HepG2 (cell line): ENCODE measurements around the gene MTHFD2L. TPM values are rescaled to one million over a fixed set of nuclear protein-coding genes. Genes with fewer than 3 reads are reported as not detected.

Experiments used
- BCLAF1 ChIP-seq: fragments of 450-650 bp; IDR thresholded peaks from 2 replicates; pipeline ENCODE4 v1.6.1; 2017; ENCODE audit warnings: mild to moderate bottlenecking
- DRAP1 ChIP-seq: IDR thresholded peaks from 2 replicates; pipeline ENCODE4 v1.6.1; 2016; ENCODE audit warnings: missing genetic modification reagents, missing compliant biosample characterization
- EZH2 ChIP-seq: conservative IDR thresholded peaks from 2 replicates; pipeline ENCODE4 v1.6.1; 2012; ENCODE audit warnings: mild to moderate bottlenecking, low read depth, low read length, moderate library complexity
- HOXA3 ChIP-seq: sonication (generic); formaldehyde crosslinking; IDR thresholded peaks from 2 replicates; pipeline ENCODE4 v1.5.0; 2020; ENCODE audit warnings: missing genetic modification reagents
- ISL2 ChIP-seq: sonication (generic); formaldehyde crosslinking; IDR thresholded peaks from 2 replicates; pipeline ENCODE4 v1.5.0; 2020; ENCODE audit warnings: missing genetic modification reagents
- KLF15 ChIP-seq: sonication (generic); formaldehyde crosslinking; IDR thresholded peaks from 2 replicates; pipeline ENCODE4 v1.8.1; 2023; ENCODE audit warnings: borderline replicate concordance, mild to moderate bottlenecking, inconsistent platforms, missing genetic modification reagents, mixed read lengths
- PATZ1 ChIP-seq: sonication (generic); formaldehyde crosslinking; IDR thresholded peaks from 2 replicates; pipeline ENCODE4 v1.4.0; 2020; ENCODE audit warnings: missing genetic modification reagents
- REXO4 ChIP-seq: sonication (generic); formaldehyde crosslinking; IDR thresholded peaks from 2 replicates; pipeline ENCODE4 v1.8.0; 2022; ENCODE audit warnings: missing genetic modification reagents, mild to moderate bottlenecking, borderline replicate concordance
- ZKSCAN8 ChIP-seq: IDR thresholded peaks from 2 replicates; pipeline ENCODE4 v1.6.1; 2016; ENCODE audit warnings: borderline replicate concordance, missing genetic modification reagents, missing compliant biosample characterization
- ZNF138 ChIP-seq: sonication (generic); formaldehyde crosslinking; IDR thresholded peaks from 2 replicates; pipeline ENCODE4 v1.5.0; 2020; ENCODE audit warnings: mild to moderate bottlenecking, low read depth, missing genetic modification reagents
- ZNF235 ChIP-seq: sonication (generic); formaldehyde crosslinking; IDR thresholded peaks from 2 replicates; pipeline ENCODE4 v1.8.1; 2023; ENCODE audit warnings: mild to moderate bottlenecking, missing genetic modification reagents, borderline replicate concordance
- ZNF33B ChIP-seq: sonication (generic); formaldehyde crosslinking; IDR thresholded peaks from 2 replicates; pipeline ENCODE4 v1.5.1; 2020; ENCODE audit warnings: mild to moderate bottlenecking, missing genetic modification reagents
- ZNF362 ChIP-seq: sonication (generic); formaldehyde crosslinking; IDR thresholded peaks from 2 replicates; pipeline ENCODE4 v1.4.0; 2020; ENCODE audit warnings: missing genetic modification reagents, mild to moderate bottlenecking, borderline replicate concordance
- ZNF550 ChIP-seq: sonication (generic); formaldehyde crosslinking; IDR thresholded peaks from 2 replicates; pipeline ENCODE4 v1.4.0; 2020; ENCODE audit warnings: mild to moderate bottlenecking, missing genetic modification reagents, borderline replicate concordance
- ZNF552 ChIP-seq: sonication (generic); formaldehyde crosslinking; IDR thresholded peaks from 2 replicates; pipeline ENCODE4 v1.9.0; 2022; ENCODE audit warnings: missing genetic modification reagents, mild to moderate bottlenecking, borderline replicate concordance
- ZNF562 ChIP-seq: sonication (generic); formaldehyde crosslinking; IDR thresholded peaks from 2 replicates; pipeline ENCODE4 v1.8.0; 2022; ENCODE audit warnings: missing genetic modification reagents, borderline replicate concordance
- ZNF652 ChIP-seq: IDR thresholded peaks from 2 replicates; pipeline ENCODE4 v1.6.1; 2016; ENCODE audit warnings: low read depth, borderline replicate concordance
- ZNF674 ChIP-seq: sonication (generic); formaldehyde crosslinking; IDR thresholded peaks from 2 replicates; pipeline ENCODE4 v1.5.0; 2020; ENCODE audit warnings: low read depth, mild to moderate bottlenecking, missing genetic modification reagents
- ZNF724P ChIP-seq: sonication (generic); formaldehyde crosslinking; IDR thresholded peaks from 2 replicates; pipeline ENCODE4 v1.8.0; 2022; ENCODE audit warnings: missing genetic modification reagents, borderline replicate concordance
- ZSCAN9 ChIP-seq: IDR thresholded peaks from 2 replicates; pipeline ENCODE4 v1.6.1; 2016; ENCODE audit warnings: borderline replicate concordance
- polyA plus RNA-seq, 8 experiments: library from polyadenylated mRNA; depleted of rRNA in 3 of 8; stranded (reverse) in 7 of 8; unstranded in 1 of 8; fragments of >200 nt; fragmentation: Illumina TruSeq in 4 of 8; extraction: Trizol in 4 of 8; gene quantifications; 2 replicates each; pipeline versions ENCODE4 v1.2.1 to v1.2.3, GENCODE V29; 2011 to 2016; ENCODE audit warnings: low read depth in 4 of 8, missing spikeins in 1 of 8, mixed read lengths in 1 of 8; ENCODE audit not compliant: insufficient read depth in 1 of 8
- total RNA-seq, 5 experiments: library from RNA; depleted of rRNA; stranded (reverse); fragments of >200 nt; fragmentation: Illumina TruSeq; extraction: Trizol; gene quantifications; 2 replicates each; pipeline ENCODE4 v1.2.3, GENCODE V29; 2016; ENCODE audit warnings: low read depth in 1 of 5
- TF ChIP-seq, protein P1 (sequence below): sonication (generic); formaldehyde crosslinking; IDR thresholded peaks from 2 replicates; pipeline ENCODE4 v1.4.0; 2020; ENCODE audit warnings: missing genetic modification reagents

Gene MTHFD2L
- total and polyA plus RNA-seq, 2 of the 13 experiments (the other 11 are each of a cell fraction or from before 2014, with no cell fraction given) = 10.5 to 14.9 TPM

DNA sequence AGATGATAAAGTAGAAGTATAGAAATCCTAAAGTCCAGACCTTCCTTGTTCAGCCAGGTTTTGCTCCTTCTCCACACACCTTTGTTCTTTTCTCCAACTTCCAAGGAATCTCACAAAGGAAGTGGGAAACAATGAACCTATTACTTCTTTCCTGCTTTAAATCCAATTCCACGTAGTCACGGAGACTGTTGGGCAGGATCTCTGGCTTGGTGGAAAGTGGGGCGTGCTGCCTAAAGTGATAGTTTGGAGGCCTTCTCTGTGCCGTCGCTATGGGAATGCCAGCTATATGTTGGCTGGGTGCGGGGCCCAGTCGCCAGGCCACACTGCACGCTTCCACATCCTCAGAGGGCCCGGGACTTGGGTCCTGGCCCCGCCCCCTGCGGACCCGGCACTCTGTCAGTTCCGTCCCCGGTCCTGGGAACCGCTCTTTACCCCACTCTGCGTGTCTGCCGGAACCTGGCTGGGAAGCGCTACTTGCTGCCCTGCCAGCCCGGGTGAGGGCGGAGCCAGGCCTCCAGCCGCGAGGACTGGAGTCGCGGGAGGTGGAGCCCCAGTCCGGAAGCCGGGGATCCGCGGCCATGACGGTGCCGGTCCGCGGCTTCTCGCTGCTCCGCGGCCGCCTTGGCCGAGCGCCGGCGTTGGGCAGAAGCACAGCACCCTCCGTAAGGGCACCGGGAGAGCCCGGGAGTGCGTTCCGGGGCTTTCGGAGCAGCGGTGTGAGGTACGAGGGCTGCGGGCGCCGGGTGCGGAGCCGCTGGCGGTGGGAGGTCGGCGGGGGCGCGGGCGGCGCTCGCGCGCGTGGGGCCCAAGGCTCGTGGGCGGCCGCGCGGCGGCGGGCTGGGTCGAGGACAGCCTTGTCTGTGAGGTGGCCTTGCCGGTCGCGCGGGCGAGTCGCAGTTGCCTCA is at the start of gene MTHFD2L (continued):
- TF ChIP-seq ZNF362 (CRISPR knock-in tag) = peak; percentile 55; the same call in 1 of the 2 replicates
- peak; percentile 61; the same call in 1 of the 2 replicates for TF ChIP-seq ZNF33B (CRISPR knock-in tag)
- no peak; the same call in 1 of the 2 replicates for TF ChIP-seq ZNF674 (CRISPR knock-in tag)
- TF ChIP-seq ZNF552 (CRISPR knock-in tag) = no peak
- peak; percentile 46; the same call in 1 of the 2 replicates for TF ChIP-seq PATZ1 (CRISPR knock-in tag)
- TF ChIP-seq ZNF562 (CRISPR knock-in tag) = no peak
- no peak for TF ChIP-seq REXO4 (CRISPR knock-in tag)
- 0 out of 2 replicates have a peak, but pooled peaks have one; percentile 55 for TF ChIP-seq ZNF550
- peak; percentile 53; the same call in 1 of the 2 replicates for TF ChIP-seq ZNF138 (CRISPR knock-in tag)
- TF ChIP-seq, protein P1, sequence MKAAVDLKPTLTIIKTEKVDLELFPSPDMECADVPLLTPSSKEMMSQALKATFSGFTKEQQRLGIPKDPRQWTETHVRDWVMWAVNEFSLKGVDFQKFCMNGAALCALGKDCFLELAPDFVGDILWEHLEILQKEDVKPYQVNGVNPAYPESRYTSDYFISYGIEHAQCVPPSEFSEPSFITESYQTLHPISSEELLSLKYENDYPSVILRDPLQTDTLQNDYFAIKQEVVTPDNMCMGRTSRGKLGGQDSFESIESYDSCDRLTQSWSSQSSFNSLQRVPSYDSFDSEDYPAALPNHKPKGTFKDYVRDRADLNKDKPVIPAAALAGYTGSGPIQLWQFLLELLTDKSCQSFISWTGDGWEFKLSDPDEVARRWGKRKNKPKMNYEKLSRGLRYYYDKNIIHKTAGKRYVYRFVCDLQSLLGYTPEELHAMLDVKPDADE (CRISPR knock-in tag) = no peak
- 0 out of 2 replicates have a peak, but pooled peaks have one; percentile 47 for TF ChIP-seq KLF15 (CRISPR knock-in tag)
- TF ChIP-seq ZSCAN9 = no peak
- peak; percentile 84 for TF ChIP-seq DRAP1
- no peak for TF ChIP-seq ZNF724P
- TF ChIP-seq EZH2 = no peak
- TF ChIP-seq ZNF235 (CRISPR knock-in tag) = no peak
- TF ChIP-seq BCLAF1 = no peak
- peak; percentile 61; the same call in 1 of the 2 replicates for TF ChIP-seq ISL2 (CRISPR knock-in tag)
- TF ChIP-seq ZKSCAN8 (CRISPR knock-in tag) = peak; percentile 58
- no peak for TF ChIP-seq ZNF652 (CRISPR knock-in tag)
- peak; percentile 93 for TF ChIP-seq HOXA3 (CRISPR knock-in tag)
